ENCODE results near the gene MLPH. TPM values are rescaled to one million over a fixed set of nuclear protein-coding genes. Genes with fewer than 3 reads are reported as not detected.

Gene MLPH
- total RNA-seq, 1 donor from 2014 or later = 15.7 TPM

DNA sequence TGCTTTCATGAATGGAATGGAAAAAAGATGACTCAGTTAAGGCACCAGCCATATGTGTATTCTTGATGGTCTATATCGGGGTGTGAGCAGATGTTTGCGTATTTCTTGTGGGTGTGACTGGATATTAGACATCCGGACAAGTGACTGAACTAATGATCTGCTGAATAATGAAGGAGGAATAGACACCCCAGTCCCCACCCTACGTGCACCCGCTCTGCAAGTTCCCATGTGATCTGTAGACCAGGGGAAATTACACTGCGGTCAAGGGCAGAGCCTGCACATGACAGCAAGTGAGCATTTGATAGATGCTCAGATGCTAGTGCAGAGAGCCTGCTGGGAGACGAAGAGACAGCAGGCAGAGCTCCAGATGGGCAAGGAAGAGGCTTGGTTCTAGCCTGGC lies 66.9 kb downstream of the MLPH start:
- no peak for DNase-seq (ENCODE audit: low spot score)
- intact Hi-C loops (cut with DNase I) = no loop called here

DNA sequence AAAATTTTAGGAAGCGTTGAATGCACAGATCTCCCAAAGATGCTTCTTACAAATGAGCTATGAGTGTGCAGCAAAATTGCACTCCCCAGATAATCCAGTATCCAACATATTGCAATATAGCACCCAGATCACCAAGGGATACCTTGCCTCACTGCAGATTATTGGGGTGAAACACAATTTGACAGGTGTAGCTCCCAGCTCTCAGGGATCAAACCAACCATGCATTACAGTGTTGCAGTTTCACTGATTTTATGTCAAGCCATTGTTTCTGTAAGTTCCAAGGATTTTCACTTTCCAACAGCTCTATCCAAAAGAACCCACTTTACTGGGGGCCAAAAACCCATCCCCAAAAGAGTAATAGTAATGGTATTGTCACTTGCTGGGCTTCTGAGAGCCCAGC lies 68.5 kb downstream of the MLPH start:
- intact Hi-C loops (cut with DNase I) = no loop called here
- DNase-seq (ENCODE audit: low spot score) = no peak

DNA sequence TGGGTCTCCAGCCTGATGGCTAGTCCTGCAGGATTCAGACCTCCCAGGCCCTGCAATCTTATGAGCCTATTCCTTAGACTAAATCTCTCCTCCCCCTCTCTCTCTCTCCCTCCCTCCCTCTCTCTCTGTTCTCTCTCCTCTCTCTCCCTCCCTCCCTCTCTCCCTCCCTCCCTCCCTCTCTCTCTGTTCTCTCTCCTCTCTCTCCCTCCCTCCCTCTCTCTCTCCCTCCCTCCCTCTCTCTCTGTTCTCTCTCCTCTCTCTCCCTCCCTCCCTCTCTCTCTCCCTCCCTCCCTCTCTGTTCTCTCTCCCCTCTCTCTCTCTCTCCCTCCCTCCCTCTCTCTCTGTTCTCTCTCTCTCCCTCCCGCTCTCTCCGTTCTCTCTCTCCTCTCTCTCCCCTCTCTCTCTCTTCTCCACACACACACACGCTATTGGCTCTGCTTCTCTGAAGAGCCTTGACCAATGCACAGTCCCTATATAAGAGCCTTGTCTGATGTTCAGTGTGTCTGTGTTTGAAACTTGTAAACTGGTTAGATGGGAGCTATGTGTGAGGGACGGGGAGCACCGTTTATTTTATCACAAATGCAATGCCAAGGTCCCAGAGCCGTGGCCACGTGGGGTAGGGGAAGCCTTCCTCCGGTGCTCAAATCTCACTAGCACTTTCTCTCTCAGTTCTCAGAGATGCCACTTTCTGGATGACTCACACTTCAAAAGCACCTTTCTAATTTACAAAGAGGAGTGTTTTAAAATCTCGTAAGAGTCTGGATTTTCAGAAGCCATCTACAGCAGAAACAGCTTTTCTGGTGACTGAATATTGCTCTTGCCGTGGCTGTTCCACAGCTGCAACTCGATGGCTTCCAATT lies 70.0 kb downstream of the MLPH start:
- DNase-seq (ENCODE audit: low spot score) = no peak
- intact Hi-C loops (cut with DNase I) = no loop called here

DNA sequence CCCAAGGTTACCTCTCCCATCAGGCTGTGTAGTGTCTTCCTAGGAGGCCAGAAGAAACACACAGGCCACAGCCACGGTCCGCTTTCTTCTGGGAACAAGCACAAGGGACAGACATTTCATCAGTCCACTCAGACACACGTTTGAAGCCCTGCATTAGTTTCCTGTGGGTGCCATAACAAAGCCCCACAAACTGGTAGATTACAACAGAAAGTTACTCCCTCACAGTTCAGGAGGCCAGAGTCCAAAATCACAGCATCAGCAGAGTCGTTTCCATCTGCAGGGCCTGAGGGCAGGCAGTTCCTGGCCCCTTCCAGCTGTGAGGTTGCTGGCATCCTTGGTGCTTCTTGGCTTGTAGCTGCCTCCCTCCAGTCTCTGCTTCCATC lies 70.6 kb downstream of the MLPH start:
- intact Hi-C loops (cut with DNase I) = no loop called here
- no peak for DNase-seq (ENCODE audit: low spot score)

DNA sequence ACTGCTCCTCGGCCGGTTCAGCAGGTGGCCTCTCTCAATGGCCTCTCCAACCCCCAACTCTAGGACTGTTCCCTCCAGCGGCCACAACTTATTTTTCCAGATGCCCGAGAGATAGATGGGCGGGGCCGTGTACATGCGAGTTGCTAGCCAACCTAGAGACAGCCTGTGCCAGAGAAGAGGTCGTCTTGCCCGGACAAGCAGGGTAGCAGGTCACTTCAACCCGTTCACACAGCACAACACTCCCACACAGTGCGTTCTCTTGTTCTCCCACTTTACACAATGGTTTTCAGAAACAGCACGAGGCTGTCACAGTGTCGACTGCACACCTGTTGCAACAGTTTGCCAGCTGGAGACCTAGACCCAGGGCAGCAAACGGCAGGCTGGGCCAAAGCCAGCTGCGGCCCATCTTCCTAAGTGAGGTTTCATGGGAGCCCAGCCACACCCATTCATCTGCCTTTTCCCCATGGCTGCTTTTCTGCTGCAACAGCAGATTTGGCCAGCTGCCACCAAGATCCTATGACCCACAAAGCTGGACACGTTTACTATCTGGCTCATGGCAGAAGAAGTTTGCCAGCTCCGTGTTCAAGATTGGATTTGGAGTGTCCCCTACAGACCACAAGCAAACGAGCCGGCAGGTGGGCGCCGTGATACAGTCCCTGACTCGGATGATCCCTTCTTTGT lies 72.0 kb downstream of the MLPH start:
- intact Hi-C loops (cut with DNase I) = no loop called here

DNA sequence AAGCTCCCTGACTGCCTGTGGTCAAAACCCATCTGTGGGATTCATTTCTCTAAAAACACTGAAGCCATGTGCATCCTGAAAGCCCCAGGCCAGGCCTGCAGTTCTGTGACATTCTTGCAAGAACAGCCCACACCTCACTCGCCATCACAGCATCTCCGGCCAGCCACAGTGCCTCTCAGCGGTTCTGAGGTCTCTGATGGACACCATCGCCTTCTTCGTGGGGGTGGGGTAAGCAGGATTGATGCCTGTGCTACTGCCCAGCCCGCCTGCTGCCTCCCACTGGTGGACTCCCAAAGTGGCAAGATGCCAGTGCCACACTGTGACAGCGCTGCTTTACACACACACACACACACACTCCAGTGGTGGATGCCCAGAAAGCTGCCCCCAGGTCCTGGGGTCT lies 74.2 kb downstream of the MLPH start:
- no peak for DNase-seq (ENCODE audit: low spot score)
- intact Hi-C loops (cut with DNase I) = no loop called here

More for the DNA sequence above, 72.0 kb downstream of the MLPH start:
- no peak for DNase-seq (ENCODE audit: low spot score)

DNA sequence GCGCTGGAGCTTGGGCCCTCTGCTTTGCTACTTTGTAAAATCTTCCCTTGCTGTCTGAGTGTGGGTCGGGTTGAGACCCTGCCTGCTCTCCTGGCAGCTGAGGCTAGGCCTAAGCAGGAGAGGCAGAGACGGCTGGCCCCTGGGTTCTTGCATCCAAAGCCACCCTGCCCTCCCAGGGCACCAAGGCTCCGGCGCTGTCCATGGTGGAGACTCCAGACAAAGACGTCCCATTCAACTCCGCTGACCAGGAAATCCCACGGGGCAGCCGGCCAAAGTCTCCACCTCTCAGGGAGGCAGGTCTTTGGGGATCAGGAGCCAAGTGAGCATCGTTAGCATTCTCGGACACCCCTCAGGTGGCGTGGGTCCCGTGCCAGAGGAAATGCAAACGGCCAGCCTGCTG lies 76.8 kb downstream of the MLPH start:
- intact Hi-C loops (cut with DNase I) = no loop called here

DNA sequence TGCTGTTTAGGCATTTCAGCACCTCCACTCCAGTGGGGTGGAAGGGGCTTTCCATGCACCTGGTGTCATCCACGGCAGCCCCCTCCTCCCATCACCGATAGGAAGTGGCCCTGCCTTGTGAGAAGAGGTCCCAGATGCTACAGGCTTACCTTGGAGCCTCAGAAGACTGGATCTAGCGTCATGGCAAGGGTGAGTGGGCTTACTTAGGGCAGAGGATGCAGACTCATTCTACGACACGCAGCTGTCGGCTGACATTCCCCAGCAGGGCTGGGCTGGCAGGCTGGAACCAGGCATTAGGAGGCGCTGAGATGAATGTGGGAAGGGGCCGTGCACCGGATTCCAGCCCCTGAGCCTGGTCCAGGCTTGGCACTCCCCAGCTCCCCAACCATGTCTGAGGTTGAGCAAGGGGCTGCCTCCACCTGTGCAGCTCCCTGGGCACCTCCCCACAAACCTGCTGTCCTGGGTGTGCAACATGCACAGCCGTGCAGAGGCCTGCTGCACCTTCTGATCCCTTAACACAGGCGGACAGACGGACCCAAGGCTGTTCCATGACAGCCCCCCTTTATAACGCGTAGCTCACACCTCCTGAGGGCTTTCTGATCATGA lies 77.6 kb downstream of the MLPH start:
- DNase-seq (ENCODE audit: low spot score) = no peak
- intact Hi-C loops (cut with DNase I) = no loop called here

More for the DNA sequence above, 76.8 kb downstream of the MLPH start:
- DNase-seq (ENCODE audit: low spot score) = no peak

DNA sequence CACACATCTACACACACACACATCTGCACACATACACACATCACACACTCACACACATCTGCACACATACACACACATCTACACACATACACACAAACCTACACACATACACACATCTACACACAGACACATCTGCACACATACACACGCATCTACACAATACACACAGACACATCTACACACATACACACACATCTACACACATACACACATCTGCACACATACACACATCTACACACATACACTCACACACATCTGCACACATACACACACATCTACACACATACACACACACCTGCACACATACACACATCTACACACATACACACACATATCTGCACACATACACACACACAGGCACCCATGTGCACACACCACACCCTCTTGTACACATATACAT lies 78.9 kb downstream of the MLPH start:
- DNase-seq (ENCODE audit: low spot score) = no peak
- intact Hi-C loops (cut with DNase I) = no loop called here

DNA sequence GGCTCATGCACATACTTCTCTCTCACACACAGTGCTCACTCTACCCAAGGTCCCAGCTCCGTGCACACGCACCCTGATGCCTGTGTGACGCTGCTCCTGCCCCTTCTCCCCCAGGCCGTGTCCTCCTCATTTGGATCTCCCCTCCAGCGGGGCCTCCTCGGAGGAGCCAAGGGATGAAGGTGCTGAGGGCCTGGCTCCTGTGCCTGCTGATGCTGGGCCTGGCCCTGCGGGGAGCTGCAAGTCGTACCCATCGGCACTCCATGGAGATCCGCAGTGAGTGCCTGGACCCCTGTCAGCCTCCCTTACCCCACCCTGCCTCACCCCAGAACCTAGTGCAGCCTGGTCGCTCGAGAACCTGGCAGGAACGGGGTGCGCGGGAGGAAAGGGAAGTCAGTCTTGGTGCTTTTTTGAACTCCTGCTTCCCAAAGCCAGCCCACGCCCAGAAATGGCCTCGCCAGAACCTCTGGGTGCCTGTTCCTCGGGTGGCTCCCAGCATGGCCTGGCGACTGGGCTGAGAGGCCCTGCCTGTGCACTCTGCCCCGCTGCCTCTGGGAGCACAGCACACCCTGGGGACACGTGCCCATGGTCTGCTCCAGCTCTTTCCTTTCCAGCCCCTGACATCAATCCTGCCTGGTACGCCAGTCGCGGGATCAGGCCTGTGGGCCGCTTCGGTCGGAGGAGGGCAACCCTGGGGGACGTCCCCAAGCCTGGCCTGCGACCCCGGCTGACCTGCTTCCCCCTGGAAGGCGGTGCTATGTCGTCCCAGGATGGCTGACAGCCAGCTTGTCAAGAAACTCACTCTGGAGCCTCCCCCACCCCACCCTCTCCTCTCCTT lies 79.6 kb downstream of the MLPH start, which contains the start of gene PRLH:
Gene PRLH, plus strand, starts transcription at position 174 of the 835 bp plus-strand sequence. Its CDS starts 0 bp downstream, at position 174.
- intact Hi-C loops (cut with DNase I) = no loop called here
- no peak for DNase-seq (ENCODE audit: low spot score)

DNA sequence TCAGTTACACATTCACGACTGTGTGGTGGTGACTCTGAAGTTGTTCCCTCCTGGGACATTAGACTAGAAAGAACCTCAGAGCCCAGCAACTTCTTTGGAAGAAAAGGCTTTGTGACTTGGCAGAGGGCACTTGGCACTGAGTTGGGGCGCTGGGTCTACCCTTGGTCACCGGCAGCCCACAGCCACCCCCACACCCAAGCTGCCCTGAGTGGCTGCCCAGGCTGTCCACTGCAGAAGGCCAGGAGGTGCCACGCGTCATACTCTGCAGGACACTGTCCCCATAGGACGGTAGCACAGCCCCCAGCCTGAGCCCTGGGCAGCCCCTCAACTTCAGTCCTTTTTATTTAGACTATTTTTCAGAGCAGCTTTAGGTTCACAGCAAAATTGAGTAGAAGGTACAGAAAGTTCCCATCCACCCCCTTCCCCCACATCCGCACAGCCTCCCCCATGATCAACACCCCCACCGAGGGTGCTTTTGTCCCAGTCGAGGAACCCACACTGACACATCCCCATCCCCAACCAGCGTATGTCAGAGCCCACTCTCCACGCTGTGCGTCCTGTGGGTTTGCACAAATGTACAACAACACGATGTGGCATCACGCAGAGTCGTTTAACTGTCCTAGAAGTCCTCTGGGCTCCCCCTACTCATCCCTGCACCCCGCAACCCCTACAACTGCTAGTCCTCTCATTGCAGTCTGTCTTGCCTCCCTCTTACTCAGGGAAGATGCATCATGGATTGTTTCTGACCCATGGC lies 80.4 kb downstream of the MLPH start:
- DNase-seq (ENCODE audit: low spot score) = no peak
- intact Hi-C loops (cut with DNase I) = no loop called here

DNA sequence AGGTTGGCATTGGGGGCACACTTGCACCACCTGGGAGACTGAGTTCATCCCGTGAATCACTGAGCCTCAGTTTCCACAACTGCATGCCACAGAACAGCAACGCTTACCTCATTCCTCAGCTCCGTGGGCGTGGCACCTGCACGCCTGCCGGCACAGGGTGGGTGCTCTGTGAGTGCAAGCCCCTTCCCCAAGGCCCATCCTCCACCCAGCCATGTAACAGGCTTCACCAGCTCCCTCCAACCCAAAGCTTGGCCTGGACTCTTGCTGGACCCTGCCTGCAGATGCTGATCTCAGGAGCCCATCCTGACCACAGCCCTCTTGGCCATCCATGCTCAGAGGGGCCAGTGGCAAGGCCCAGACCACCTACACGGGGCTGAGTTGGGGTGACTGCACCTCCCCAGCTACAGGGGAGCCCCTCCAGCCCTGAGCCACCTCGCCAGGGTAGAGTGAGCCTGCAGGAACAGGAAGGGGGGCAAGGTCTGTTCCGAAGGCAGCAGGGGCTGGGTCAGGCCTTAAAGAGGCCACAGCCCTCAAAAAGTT lies 81.1 kb downstream of the MLPH start:
- intact Hi-C loops (cut with DNase I) = no loop called here
- DNase-seq (ENCODE audit: low spot score) = no peak

DNA sequence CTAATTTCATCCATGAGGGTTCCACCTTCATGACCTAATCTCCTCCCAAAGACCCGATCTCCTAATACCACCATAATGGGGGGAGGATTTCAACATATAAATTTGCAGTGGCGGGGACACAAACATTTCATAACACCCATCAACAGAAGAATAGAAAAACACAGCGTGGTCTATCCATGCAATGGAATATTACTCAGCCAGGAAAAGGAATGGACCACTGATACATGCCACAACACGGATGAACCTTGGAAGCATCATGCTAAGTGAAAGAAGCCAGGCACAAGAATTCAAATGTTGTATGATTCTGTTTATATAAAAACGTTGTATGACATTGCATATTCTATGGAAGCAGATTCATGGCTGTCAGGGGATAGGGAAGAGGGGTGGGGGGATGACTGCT lies 82.0 kb downstream of the MLPH start:
- intact Hi-C loops (cut with DNase I) = no loop called here
- no peak for DNase-seq (ENCODE audit: low spot score)

DNA sequence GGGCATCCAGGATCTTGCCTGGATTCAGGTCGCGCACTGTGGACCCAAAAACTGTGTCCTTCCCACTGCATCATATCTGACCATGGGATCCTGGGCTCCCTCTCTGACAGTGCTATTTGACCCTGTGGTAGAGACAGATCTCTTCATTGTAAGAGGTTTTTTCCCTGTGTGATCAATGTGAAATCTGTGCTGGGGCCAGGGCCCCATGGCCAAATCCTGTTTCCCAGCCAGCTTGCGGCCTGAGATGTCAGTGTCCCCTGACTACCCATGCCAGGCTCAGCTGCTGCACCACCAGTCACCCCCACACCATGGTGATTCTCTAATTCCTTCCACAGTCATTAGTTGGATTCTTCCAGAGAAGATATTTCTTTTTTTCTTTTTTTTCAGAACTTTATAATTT lies 82.8 kb downstream of the MLPH start:
- intact Hi-C loops (cut with DNase I) = loop anchor here (5.0 kb wide), 1 partner anchor 148 kb away; no protein-coding TSS in a partner anchor
- DNase-seq (ENCODE audit: low spot score) = no peak

DNA sequence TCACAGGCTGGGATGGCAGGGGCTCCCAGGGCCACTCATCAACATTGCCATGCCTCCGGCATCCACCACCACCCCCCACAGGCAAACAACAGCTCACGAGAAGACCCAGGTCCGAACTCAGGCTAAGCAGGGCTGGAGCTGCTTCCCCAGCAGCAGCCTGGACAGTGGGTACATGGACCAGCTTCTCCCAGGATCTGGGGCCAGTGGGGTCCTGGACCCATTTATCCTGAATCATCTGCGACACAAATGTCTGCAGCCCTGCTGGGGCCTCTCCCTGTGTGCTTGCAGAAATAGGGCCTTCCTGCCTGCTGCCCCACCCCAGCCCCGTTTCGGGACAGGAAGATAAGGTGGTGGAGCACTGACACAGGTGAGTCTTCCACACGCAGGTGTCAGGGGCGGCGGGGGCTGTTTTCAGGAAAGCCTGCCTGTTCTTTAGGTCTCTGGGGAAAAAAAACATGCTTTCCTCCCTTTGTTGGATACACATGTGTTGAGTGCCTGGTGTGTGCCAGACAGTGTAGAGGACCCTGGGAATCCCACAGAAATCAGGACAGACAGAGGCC lies 83.8 kb downstream of the MLPH start:
- intact Hi-C loops (cut with DNase I) = loop anchor here (5.0 kb wide), 1 partner anchor 149 kb away; no protein-coding TSS in a partner anchor
- DNase-seq (ENCODE audit: low spot score) = no peak

DNA sequence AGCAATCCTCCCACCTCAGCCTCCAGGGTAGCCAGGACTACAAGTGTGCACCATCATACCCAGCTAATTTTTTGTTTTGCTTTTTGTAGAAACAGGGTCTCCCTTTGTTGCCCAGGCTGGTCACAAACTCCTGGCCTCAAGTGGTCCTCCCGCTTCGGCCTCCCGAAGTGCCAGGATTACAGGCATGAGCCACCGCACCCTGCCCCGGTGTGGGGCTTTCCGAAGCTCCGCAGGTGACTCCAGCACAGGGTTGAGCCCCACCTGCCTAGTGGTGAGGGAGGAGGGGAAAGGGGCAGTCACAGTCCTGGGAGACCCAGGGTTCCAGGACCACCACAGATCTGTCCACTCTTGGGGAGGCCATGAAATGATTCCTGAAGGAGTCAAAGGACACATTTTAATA lies 84.5 kb downstream of the MLPH start:
- intact Hi-C loops (cut with DNase I) = loop anchor here (5.0 kb wide), 1 partner anchor 149 kb away; no protein-coding TSS in a partner anchor
- DNase-seq (ENCODE audit: low spot score) = no peak

DNA sequence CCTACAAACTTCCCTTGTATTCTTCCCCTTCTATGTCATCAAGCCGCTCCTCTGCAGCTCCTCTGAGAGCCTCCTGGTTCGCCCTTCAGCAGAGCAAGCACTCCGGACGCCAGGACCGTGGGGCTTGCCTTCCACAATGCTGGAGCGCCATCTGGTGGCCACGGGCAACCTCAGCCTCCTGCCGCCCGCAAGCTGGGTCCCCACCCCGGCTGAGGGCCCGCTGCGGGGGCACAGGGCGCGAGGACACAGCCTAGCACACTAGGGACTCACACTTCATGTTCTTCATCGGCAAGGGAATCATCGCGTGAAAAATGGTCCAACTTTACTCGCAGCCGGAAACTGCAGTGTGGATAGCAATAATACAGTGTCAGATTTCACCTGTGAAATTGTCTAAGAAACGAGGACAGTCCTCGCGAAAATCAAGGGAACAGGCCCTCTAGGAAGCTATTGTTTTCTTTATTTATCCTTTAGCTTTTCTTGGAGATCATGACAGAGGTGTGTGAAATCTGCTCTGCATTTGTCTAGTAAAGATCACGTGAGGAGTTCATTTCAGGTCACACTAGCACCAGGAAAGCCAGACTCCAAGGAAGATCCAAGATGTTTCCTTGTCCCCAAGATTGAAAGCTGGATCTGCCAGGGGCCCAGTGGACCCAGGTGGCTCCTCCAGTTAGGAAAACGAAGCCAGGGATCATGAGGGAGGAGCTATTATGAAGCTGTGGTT lies 85.1 kb downstream of the MLPH start:
- DNase-seq (ENCODE audit: low spot score) = peak; percentile 92

DNA sequence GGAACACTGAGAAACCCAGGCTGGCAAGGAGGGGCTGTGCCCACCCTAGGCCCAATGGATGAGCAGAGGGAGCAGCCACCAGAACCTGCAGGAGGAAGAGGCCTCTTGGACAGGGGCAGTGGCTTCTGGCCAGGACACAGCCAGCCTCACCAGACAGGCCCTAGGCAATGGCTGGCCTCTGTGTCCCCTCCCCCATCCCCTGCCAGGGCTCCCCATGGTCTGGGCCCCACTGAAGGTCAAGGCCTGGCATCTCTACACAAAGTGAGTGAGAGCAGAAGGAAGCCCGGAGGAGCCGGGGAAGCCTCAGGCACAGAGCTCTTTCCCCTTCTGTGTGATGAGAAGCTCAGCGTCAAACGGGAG lies 85.7 kb downstream of the MLPH start:
- no peak for DNase-seq (ENCODE audit: low spot score)
- intact Hi-C loops (cut with DNase I) = loop anchor here (1.0 to 5.0 kb wide), 3 partner anchors 60 to 450 kb away; no protein-coding TSS in a partner anchor

More for the DNA sequence above, 85.1 kb downstream of the MLPH start:
- intact Hi-C loops (cut with DNase I) = loop anchor here (1.0 to 5.0 kb wide), 3 partner anchors 60 to 449 kb away; no protein-coding TSS in a partner anchor

All from cardiac septum (tissue), 1 donor.